IMR-90 (cell line): ENCODE results near the gene SPNS2. TPM values are rescaled to one million over a fixed set of nuclear protein-coding genes. Genes with fewer than 3 reads are reported as not detected.

Experiments used
- ATAC-seq: fragments of 200-7000 bp; cut with Tn5 transposase; 2 replicates; pipeline ENCODE4 v1.9.1; 2020; ENCODE audit warnings: low read depth, mild to moderate bottlenecking, moderate library complexity
- BruUV-seq: library from RNA; stranded (reverse); fragments of 400-500 nt; replicated peaks from 2 replicates; lab custom pipeline; 2021; lab: Mats Ljungman, UMichigan
- CTCF ChIA-PET: fragments of 300-600 bp; formaldehyde crosslinking; extraction: SDS; loops from one replicate; lab custom pipeline; 2021; ENCODE audit warnings: antibody characterized with exemption; lab: Yijun Ruan, JAX
- POLR2A ChIA-PET: fragments of 300-600 bp; sonication (Branson Sonifier 250); formaldehyde crosslinking; loops from one replicate; lab custom pipeline; 2022; ENCODE audit warnings: antibody characterized with exemption; ENCODE audit not compliant: unreplicated experiment; lab: Charles Lee
- DNase-seq: peaks from one replicate; pipeline ENCODE4 v3.0.0; 2013
- H2AFZ ChIP-seq: replicated peaks from 2 replicates; pipeline ENCODE3; 2013; ENCODE audit warnings: low read length, mild to moderate bottlenecking; ENCODE audit not compliant: poor library complexity
- H2AK5ac ChIP-seq: 2 replicates; pipeline ENCODE4 v1.6.1; 2013; ENCODE audit warnings: low read depth, low read length, inconsistent platforms
- H2AK9ac ChIP-seq: replicated peaks from 2 replicates; pipeline ENCODE3; 2013; ENCODE audit warnings: mild to moderate bottlenecking, low read depth, low read length, moderate library complexity; ENCODE audit not compliant: poor library complexity
- H2BK120ac ChIP-seq: 2 replicates; pipeline ENCODE4 v1.6.1; 2013; ENCODE audit warnings: low read depth, low read length, inconsistent platforms
- H2BK15ac ChIP-seq: 3 replicates; pipeline ENCODE4 v1.6.1; 2013; ENCODE audit warnings: low read depth, low read length, inconsistent platforms
- H2BK20ac ChIP-seq: 2 replicates; pipeline ENCODE4 v1.6.1; 2013; ENCODE audit warnings: low read depth, mild to moderate bottlenecking, inconsistent platforms, low read length, moderate library complexity
- H2BK5ac ChIP-seq: 2 replicates; pipeline ENCODE4 v1.6.1; 2013; ENCODE audit warnings: mild to moderate bottlenecking, low read depth, low read length, inconsistent platforms; ENCODE audit not compliant: poor library complexity, severe bottlenecking
- H3K14ac ChIP-seq: replicated peaks from 2 replicates; pipeline ENCODE4 v1.6.1; 2013; ENCODE audit warnings: low read depth, low read length, inconsistent platforms
- H3K18ac ChIP-seq: 2 replicates; pipeline ENCODE4 v1.6.1; 2013; ENCODE audit warnings: low read depth, low read length, control low read depth
- H3K23ac ChIP-seq: 2 replicates; pipeline ENCODE4 v1.6.1; 2013; ENCODE audit warnings: low read depth, low read length, inconsistent platforms
- H3K27ac ChIP-seq: 2 replicates; pipeline ENCODE4 v1.5.1; 2013; ENCODE audit warnings: mild to moderate bottlenecking, control low read depth, low read length; ENCODE audit not compliant: insufficient read depth
- H3K27me3 ChIP-seq: 2 replicates; pipeline ENCODE4 v1.6.1; 2013; ENCODE audit warnings: low read length; ENCODE audit not compliant: control insufficient read depth, insufficient read depth
- H3K36me3 ChIP-seq: 2 replicates; pipeline ENCODE4 v1.6.1; 2013; ENCODE audit warnings: low read length, mixed read lengths; ENCODE audit not compliant: control insufficient read depth, insufficient read depth
- H3K4ac ChIP-seq: 2 replicates; pipeline ENCODE4 v1.6.1; 2013; ENCODE audit warnings: low read depth, low read length, inconsistent platforms
- H3K4me1 ChIP-seq: 2 replicates; pipeline ENCODE4 v1.6.1; 2013; ENCODE audit warnings: low read length, mixed read lengths; ENCODE audit not compliant: control insufficient read depth, insufficient read depth
- H3K4me2 ChIP-seq: 2 replicates; pipeline ENCODE4 v1.6.1; 2013; ENCODE audit warnings: low read depth, mild to moderate bottlenecking, control low read depth, low read length, moderate library complexity
- H3K4me3 ChIP-seq: 2 replicates; pipeline ENCODE4 v1.5.1; 2013; ENCODE audit warnings: low read depth, mild to moderate bottlenecking, control low read depth, low read length, moderate library complexity; ENCODE audit not compliant: insufficient read depth
- H3K56ac ChIP-seq: 2 replicates; pipeline ENCODE4 v1.6.1; 2013; ENCODE audit warnings: low read length, inconsistent platforms; ENCODE audit not compliant: insufficient read depth; ENCODE audit errors: extremely low read depth
- H3K79me1 ChIP-seq, 2 experiments: 2 replicates each; pipeline ENCODE4 v1.6.1; 2013; ENCODE audit warnings: low read length in 2 of 2, inconsistent platforms in 1 of 2, low read depth in 1 of 2
- H3K9ac ChIP-seq: 2 replicates; pipeline ENCODE4 v1.6.1; 2013; ENCODE audit warnings: low read depth, low read length, control low read depth
- H3K9me1 ChIP-seq: 2 replicates; pipeline ENCODE4 v1.6.1; 2013; ENCODE audit warnings: low read length, inconsistent platforms; ENCODE audit not compliant: insufficient read depth
- H3K9me3 ChIP-seq: 2 replicates; pipeline ENCODE4 v1.6.1; 2013; ENCODE audit warnings: low read length; ENCODE audit not compliant: control insufficient read depth, insufficient read depth
- H4K20me1 ChIP-seq: 2 replicates; pipeline ENCODE4 v1.6.1; 2013; ENCODE audit warnings: low read length, inconsistent platforms; ENCODE audit not compliant: insufficient read depth
- H4K5ac ChIP-seq: 2 replicates; pipeline ENCODE4 v1.6.1; 2013; ENCODE audit warnings: mild to moderate bottlenecking, low read depth, low read length, control low read depth
- H4K8ac ChIP-seq, 2 experiments: 2 replicates each; pipeline ENCODE4 v1.6.1; 2013; ENCODE audit warnings: low read depth in 2 of 2, low read length in 2 of 2, control low read depth in 1 of 2, inconsistent platforms in 1 of 2
- H4K91ac ChIP-seq: 2 replicates; pipeline ENCODE4 v1.6.1; 2013; ENCODE audit warnings: low read depth, low read length, inconsistent platforms; ENCODE audit not compliant: insufficient read depth
- BHLHE40 ChIP-seq: fragments of 150-350 bp; IDR thresholded peaks from 2 replicates; pipeline ENCODE4 v1.6.1; 2016; ENCODE audit warnings: mild to moderate bottlenecking, low read depth, low read length
- CEBPB ChIP-seq: IDR thresholded peaks from 2 replicates; pipeline ENCODE4 v1.6.1; 2012; ENCODE audit warnings: low read depth, low read length, improper control_type of control experiment
- CHD1 ChIP-seq: IDR thresholded peaks from 2 replicates; pipeline ENCODE4 v1.6.1; 2012; ENCODE audit warnings: low read depth, low read length, improper control_type of control experiment
- CTCF ChIP-seq: conservative IDR thresholded peaks from 2 replicates; pipeline ENCODE4 v1.5.1; 2012; ENCODE audit warnings: mild to moderate bottlenecking, low read depth, low read length, improper control_type of control experiment
- ELK1 ChIP-seq: fragments of 150-350 bp; IDR thresholded peaks from 2 replicates; pipeline ENCODE4 v1.6.1; 2016; ENCODE audit warnings: low read depth, mild to moderate bottlenecking, low read length, moderate library complexity, borderline replicate concordance
- FOS ChIP-seq: fragments of 150-350 bp; IDR thresholded peaks from 2 replicates; pipeline ENCODE4 v1.6.1; 2016; ENCODE audit warnings: low read depth, low read length
- MAZ ChIP-seq: IDR thresholded peaks from 2 replicates; pipeline ENCODE4 v1.6.1; 2012; ENCODE audit warnings: low read depth, mild to moderate bottlenecking, low read length, improper control_type of control experiment, moderate library complexity, borderline replicate concordance
- MXI1 ChIP-seq: IDR thresholded peaks from 2 replicates; pipeline ENCODE4 v1.6.1; 2012; ENCODE audit warnings: low read depth, mild to moderate bottlenecking, low read length, moderate library complexity, borderline replicate concordance
- POLR2A ChIP-seq: IDR thresholded peaks from 2 replicates; pipeline ENCODE4 v1.6.1; 2012; ENCODE audit warnings: mild to moderate bottlenecking, low read depth, low read length
- RAD21 ChIP-seq: IDR thresholded peaks from 2 replicates; pipeline ENCODE4 v1.6.1; 2012; ENCODE audit warnings: low read length, improper control_type of control experiment
- RCOR1 ChIP-seq: IDR thresholded peaks from 2 replicates; pipeline ENCODE4 v1.6.1; 2012; ENCODE audit warnings: mild to moderate bottlenecking, low read length, improper control_type of control experiment; ENCODE audit not compliant: insufficient replicate concordance
- SMC3 ChIP-seq: fragments of 150-350 bp; IDR thresholded peaks from 2 replicates; pipeline ENCODE4 v1.6.1; 2016; ENCODE audit warnings: low read depth, mild to moderate bottlenecking, antibody characterized with exemption, low read length, moderate library complexity
- USF2 ChIP-seq: fragments of 150-350 bp; IDR thresholded peaks from 2 replicates; pipeline ENCODE4 v1.6.1; 2017; ENCODE audit warnings: mild to moderate bottlenecking, antibody characterized with exemption, low read length, low read depth
- WGBS, 2 experiments: methylation state at CpG; one replicate each; pipeline versions ENCODE4 v1.1.5 to v1.1.7; 2013; ENCODE audit warnings: missing lambda C conversion rate in 2 of 2; ENCODE audit not compliant: insufficient read length in 1 of 2; ENCODE audit errors: extremely low coverage in 2 of 2; 5-methylcytosine and 5-hydroxymethylcytosine counted together
- dilution Hi-C: fragments of 300-500 bp; cut with HindIII; formaldehyde crosslinking; loops from one replicate; pipeline ENCODE4 v1.14.3; 2018; ENCODE audit warnings: low sequenced_read_pairs; ENCODE audit not compliant: unreplicated experiment
- in situ Hi-C: fragments of 300-500 bp; cut with MboI; formaldehyde crosslinking; loops from 3 replicates; pipeline ENCODE4 v1.14.3; 2019; ENCODE audit warnings: low sequenced_read_pairs, inconsistent platforms, mixed read lengths
- intact Hi-C: fragments of 100-400 bp; cut with micrococcal nuclease; formaldehyde crosslinking; loops from 2 replicates; pipeline ENCODE4 v1.10.0; 2022
- polyA plus RNA-seq, 3 experiments: library from polyadenylated mRNA; depleted of rRNA; stranded (reverse); fragments of >200 nt; gene quantifications; 2 replicates each; pipeline ENCODE4 v1.2.3, GENCODE V29; 2012; ENCODE audit warnings: low replicate concordance in 1 of 3
- total RNA-seq: library from RNA; depleted of rRNA; stranded (reverse); fragments of >200 nt; gene quantifications from 2 replicates; pipeline ENCODE4 v1.2.3, GENCODE V29; 2012

The SPNS2 gene
- total and polyA plus RNA-seq, 2 of the 4 experiments (the other 2 are of a cell fraction): under 0.01 TPM; not detected in 1

DNA sequence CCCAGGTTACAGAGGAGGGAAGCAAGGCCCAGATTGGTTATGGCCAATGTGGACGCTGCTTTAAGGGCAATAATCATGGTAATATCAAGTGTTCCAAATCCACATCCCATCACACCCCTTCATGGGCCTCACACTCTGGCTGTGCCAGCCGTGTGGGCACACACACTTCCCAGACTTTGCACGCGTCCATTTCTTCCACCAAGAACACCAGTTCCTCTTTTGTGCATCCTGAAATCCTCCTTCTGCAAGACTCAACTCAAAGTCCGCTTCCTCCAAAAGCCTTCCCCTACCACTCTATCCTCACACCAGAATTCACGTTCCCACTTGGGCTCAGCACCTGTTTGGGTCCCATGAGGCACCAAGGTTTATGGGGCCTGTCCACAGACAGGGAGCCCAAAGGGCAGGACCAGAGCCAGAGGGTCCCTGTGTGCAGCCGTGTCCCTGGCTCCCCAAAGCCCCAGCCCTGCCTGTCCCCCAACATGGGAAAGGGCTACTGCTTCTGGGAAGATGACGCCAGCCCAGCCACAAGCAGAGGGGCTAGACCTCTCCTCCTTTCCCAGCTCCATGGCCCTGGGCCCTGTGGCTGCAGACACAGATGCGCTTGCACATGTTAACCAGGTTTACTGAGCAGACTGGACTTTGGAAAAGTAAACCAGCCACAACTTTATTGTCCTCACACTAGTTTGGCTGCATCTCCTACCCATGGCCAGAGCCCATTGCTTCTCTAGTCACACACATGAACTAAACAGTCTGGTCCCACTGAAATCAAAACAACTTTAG, 44.7 kb upstream of the SPNS2 start:
- WGBS, 2 experiments: 81% methylated on average over 5 of the region's 9 CpGs; no CpG with 5 or more reads in 1 of the 2 experiments
- POLR2A ChIA-PET: no interaction called here
- Histone ChIP-seq H2AK9ac (no peak overlapping the region), H3K14ac (no peak overlapping the region), H4K20me1 (no peaks in the 10 kb centered on the region), H2BK15ac (no peak overlapping the region), H2AFZ (no peak overlapping the region), H3K27ac (no peak overlapping the region), H3K56ac (no peak overlapping the region), H2BK20ac (no peak overlapping the region), H3K9ac (no peak overlapping the region), H3K4me3 (no peak overlapping the region), H4K5ac (no peak overlapping the region), H2BK120ac (no peak overlapping the region), H3K9me3 (peaks cover 2% of the 10 kb centered on the region; the same call in 1 of the 2 replicates), H3K36me3 (no peaks in the 10 kb centered on the region), H4K91ac (no peak overlapping the region), H2BK5ac (no peak overlapping the region), H3K4me1 (no peaks in the 10 kb centered on the region), H3K9me1 (no peaks in the 10 kb centered on the region), H3K18ac (no peak overlapping the region), H3K27me3 (peaks cover 47% of the 10 kb centered on the region), H4K8ac (no peak overlapping the region), H3K4me2 (no peak overlapping the region), H3K23ac (no peak overlapping the region), H3K79me1 (no peaks in the 10 kb centered on the region), H3K4ac (no peak overlapping the region), H2AK5ac (no peak overlapping the region)
- dilution Hi-C loops (no loop called here), in situ Hi-C loops (no loop called here), intact Hi-C loops (no loop called here)
- CTCF ChIA-PET: no interaction called here
- BruUV-seq: no TSS peak
- TF ChIP-seq CTCF (no peak), FOS (no peak), RCOR1 (no peak), CEBPB (no peak), CHD1 (no peak), USF2 (no peak), BHLHE40 (no peak), SMC3 (no peak), MAZ (no peak), ELK1 (no peak), MXI1 (no peak), RAD21 (no peak), POLR2A (no peak)
- no peak for ATAC-seq
- no peak for DNase-seq
